ENCODE measurements around the gene HOXA6.

Gene HOXA6

DNA sequence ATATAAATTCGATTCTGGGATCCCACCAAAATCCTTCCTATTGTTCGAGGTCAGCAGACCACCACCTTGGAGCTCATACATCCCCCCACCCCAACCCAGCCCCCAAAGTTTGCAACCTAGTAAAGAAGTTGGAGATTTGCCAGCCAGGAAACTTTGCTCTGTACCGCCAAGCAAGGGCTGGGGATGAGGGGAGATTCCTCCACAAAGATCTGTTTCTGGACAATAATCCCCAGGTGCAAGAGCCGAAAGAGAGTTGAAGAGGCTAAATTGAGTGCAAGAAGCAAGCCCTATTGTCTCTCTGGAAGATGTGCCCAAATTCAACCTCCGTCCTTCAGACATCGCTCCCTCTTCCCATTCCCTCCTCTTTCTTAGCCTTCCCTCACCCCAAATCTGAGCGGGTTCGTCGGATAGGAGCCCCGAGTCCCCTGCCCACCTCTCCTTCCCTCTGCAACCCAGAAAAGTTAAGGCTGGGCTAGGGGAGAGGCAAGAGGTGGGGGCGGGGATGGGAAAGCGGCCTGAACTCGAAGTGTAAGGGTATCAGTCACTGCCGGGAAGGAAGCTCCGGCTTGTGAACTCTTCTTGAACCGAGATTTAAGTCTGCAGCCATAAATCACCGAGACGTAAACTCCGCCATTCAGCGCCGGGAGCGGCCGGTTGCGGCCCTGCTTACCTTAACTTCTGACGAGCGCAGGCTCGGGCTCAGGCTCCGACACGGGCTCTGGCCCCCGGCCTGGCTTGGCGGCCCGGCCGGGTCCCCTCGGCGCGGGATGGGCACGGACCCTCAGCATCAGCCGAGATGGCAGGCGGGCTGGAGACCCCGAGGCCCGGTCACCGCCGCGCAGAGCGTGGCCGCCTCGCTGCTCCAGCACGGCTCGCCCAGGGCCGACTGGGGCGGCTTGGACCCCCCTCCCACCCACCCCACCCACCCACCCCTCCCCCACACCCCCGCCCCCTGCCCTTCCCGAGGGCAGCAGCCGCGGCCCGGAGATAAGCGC lies 34.3 kb downstream of the HOXA6 start:
- ATAC-seq (ENCODE audit: insufficient read depth, low read depth) = no peak
- Histone ChIP-seq H3K79me2 (ENCODE audit: insufficient read depth, low read length) (no peaks in the 10 kb centered on the region), H3K27ac (ENCODE audit: low read length) (no peak overlapping the region), H3K4me2 (ENCODE audit: insufficient read depth, low read length) (no peak overlapping the region), H3K4me1 (ENCODE audit: insufficient read depth, low read length) (no peaks in the 10 kb centered on the region), H3K9me3 (ENCODE audit: insufficient read depth, low read length, severe bottlenecking) (no peaks in the 10 kb centered on the region), H3K36me3 (ENCODE audit: insufficient read depth, low read length) (no peaks in the 10 kb centered on the region), H3K27me3 (ENCODE audit: insufficient read depth, low read length, poor library complexity) (no peaks in the 10 kb centered on the region), H4K20me1 (ENCODE audit: insufficient read depth, low read length) (no peaks in the 10 kb centered on the region), H3K4me3 (ENCODE audit: low read depth in 1 of 2, low read length in 2 of 2) (no peak overlapping the region), H2AFZ (ENCODE audit: low read depth, low read length) (no peak overlapping the region), H3K9ac (ENCODE audit: low read depth, low read length) (no peak overlapping the region)
- no peak for DNase-seq
- no peak for TF ChIP-seq EZH2 (IDR thresholded peaks at IDR 0.05; ENCODE audit: borderline replicate concordance, low read depth, low read length, severe bottlenecking)
- TF ChIP-seq, protein P1, sequence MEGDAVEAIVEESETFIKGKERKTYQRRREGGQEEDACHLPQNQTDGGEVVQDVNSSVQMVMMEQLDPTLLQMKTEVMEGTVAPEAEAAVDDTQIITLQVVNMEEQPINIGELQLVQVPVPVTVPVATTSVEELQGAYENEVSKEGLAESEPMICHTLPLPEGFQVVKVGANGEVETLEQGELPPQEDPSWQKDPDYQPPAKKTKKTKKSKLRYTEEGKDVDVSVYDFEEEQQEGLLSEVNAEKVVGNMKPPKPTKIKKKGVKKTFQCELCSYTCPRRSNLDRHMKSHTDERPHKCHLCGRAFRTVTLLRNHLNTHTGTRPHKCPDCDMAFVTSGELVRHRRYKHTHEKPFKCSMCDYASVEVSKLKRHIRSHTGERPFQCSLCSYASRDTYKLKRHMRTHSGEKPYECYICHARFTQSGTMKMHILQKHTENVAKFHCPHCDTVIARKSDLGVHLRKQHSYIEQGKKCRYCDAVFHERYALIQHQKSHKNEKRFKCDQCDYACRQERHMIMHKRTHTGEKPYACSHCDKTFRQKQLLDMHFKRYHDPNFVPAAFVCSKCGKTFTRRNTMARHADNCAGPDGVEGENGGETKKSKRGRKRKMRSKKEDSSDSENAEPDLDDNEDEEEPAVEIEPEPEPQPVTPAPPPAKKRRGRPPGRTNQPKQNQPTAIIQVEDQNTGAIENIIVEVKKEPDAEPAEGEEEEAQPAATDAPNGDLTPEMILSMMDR (IDR thresholded peaks at IDR 0.05; ENCODE audit: borderline replicate concordance, extremely low read depth, low read length, poor library complexity, severe bottlenecking) = no peak

DNA sequence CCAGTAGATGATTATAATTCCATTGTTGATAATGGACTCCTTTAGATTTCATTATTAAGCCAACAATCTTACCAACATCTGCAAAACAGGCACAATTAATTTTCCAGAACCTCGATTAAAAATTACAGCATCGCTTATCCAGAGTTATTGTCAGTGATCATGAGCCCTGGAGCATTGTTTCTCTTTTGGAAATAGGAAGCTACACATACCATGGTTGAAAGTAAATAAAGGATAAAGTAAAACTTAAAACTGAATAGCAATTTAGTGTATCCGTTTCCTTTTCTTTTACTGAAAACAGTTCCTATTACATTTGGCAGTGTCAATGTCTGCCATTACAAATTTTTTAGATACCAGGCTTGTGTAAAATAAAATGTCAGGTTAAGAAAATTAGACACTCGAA lies 35.2 kb downstream of the HOXA6 start:
- H3K4me2 ChIP-seq (ENCODE audit: insufficient read depth, low read length) = no peak overlapping the region
- H3K4me1 ChIP-seq (ENCODE audit: insufficient read depth, low read length) = no peaks in the 10 kb centered on the region
- TF ChIP-seq, protein P1 (IDR thresholded peaks at IDR 0.05; ENCODE audit: borderline replicate concordance, extremely low read depth, low read length, poor library complexity, severe bottlenecking) = no peak
- no peak for TF ChIP-seq EZH2 (IDR thresholded peaks at IDR 0.05; ENCODE audit: borderline replicate concordance, low read depth, low read length, severe bottlenecking)
- DNase-seq (no peak), ATAC-seq (ENCODE audit: insufficient read depth, low read depth) (no peak)
- no peaks in the 10 kb centered on the region for H3K9me3 ChIP-seq (ENCODE audit: insufficient read depth, low read length, severe bottlenecking)
- no peaks in the 10 kb centered on the region for H3K79me2 ChIP-seq (ENCODE audit: insufficient read depth, low read length)
- no peaks in the 10 kb centered on the region for H3K36me3 ChIP-seq (ENCODE audit: insufficient read depth, low read length)
- H4K20me1 ChIP-seq (ENCODE audit: insufficient read depth, low read length) = no peaks in the 10 kb centered on the region
- no peak overlapping the region for H2AFZ ChIP-seq (ENCODE audit: low read depth, low read length)
- no peaks in the 10 kb centered on the region for H3K27me3 ChIP-seq (ENCODE audit: insufficient read depth, low read length, poor library complexity)
- H3K4me3 ChIP-seq (ENCODE audit: low read depth in 1 of 2, low read length in 2 of 2) = no peak overlapping the region
- no peak overlapping the region for H3K27ac ChIP-seq (ENCODE audit: low read length)
- no peak overlapping the region for H3K9ac ChIP-seq (ENCODE audit: low read depth, low read length)

DNA sequence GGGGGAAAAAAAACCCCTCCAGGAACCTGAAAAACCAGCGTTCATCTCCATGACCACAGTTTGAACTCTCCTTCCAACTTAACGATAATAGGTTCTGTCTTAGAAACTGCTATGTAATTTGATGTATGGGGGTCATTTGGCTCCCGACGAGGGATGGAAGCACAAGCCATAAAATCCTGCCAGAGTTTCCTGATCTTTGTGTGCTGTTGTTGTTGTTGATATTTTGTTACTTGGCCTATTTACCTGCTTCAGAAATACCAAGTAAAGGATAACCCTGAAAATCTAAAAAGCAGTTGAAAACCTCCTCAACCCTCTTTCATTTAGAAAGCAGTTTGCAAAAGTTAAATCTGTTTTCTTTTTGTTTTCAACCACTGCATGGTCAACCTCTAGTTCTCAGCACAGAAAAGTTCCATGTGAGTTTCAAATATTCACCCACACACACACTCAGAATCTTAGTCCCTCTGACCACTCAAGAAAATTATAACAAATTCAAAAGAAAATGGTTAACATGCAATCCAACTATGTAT lies 35.8 kb downstream of the HOXA6 start:
- H3K27ac ChIP-seq (ENCODE audit: low read length) = no peak overlapping the region
- TF ChIP-seq, protein P1 (IDR thresholded peaks at IDR 0.05; ENCODE audit: borderline replicate concordance, extremely low read depth, low read length, poor library complexity, severe bottlenecking) = no peak
- no peak for TF ChIP-seq EZH2 (IDR thresholded peaks at IDR 0.05; ENCODE audit: borderline replicate concordance, low read depth, low read length, severe bottlenecking)

More for the DNA sequence above, 35.8 kb downstream of the HOXA6 start:
- Histone ChIP-seq H2AFZ (ENCODE audit: low read depth, low read length) (no peak overlapping the region), H3K9me3 (ENCODE audit: insufficient read depth, low read length, severe bottlenecking) (no peaks in the 10 kb centered on the region), H3K36me3 (ENCODE audit: insufficient read depth, low read length) (no peaks in the 10 kb centered on the region), H3K27me3 (ENCODE audit: insufficient read depth, low read length, poor library complexity) (no peaks in the 10 kb centered on the region), H3K4me1 (ENCODE audit: insufficient read depth, low read length) (no peaks in the 10 kb centered on the region), H3K4me2 (ENCODE audit: insufficient read depth, low read length) (no peak overlapping the region), H3K4me3 (ENCODE audit: low read depth in 1 of 2, low read length in 2 of 2) (no peak overlapping the region), H3K9ac (ENCODE audit: low read depth, low read length) (no peak overlapping the region), H3K79me2 (ENCODE audit: insufficient read depth, low read length) (no peaks in the 10 kb centered on the region), H4K20me1 (ENCODE audit: insufficient read depth, low read length) (no peaks in the 10 kb centered on the region)
- DNase-seq = no peak
- ATAC-seq (ENCODE audit: insufficient read depth, low read depth) = no peak

Measured in DND-41 (cell line).